B cell (primary cell): Measurements from ENCODE around the gene TTLL5. TPM values are rescaled to one million over a fixed set of nuclear protein-coding genes. Genes with fewer than 3 reads are reported as not detected.

Experiments
- ATAC-seq: fragments of 200-7000 bp; cut with Tn5 transposase; one replicate; pipeline ENCODE4 v1.10.0; 2021; ENCODE audit warnings: low read depth, mild to moderate bottlenecking, moderate number of reproducible peaks, moderate library complexity
- CTCF ChIA-PET: fragments of 350-600 bp; sonication (Branson Sonifier 250); formaldehyde crosslinking; loops from one replicate; lab custom pipeline; 2021; ENCODE audit warnings: antibody characterized with exemption, inconsistent platforms; lab: Charles Lee
- POLR2A ChIA-PET: fragments of 350-600 bp; sonication (Branson Sonifier 250); formaldehyde crosslinking; loops from one replicate; lab custom pipeline; 2021; ENCODE audit warnings: antibody characterized with exemption; lab: Charles Lee
- DNase-seq: peaks from one replicate; pipeline ENCODE4 v3.0.0; 2013
- H2AFZ ChIP-seq: 2 replicates; pipeline ENCODE4 v1.6.1; 2012; ENCODE audit warnings: mild to moderate bottlenecking, low read depth, low read length; ENCODE audit not compliant: insufficient read depth, poor library complexity, severe bottlenecking
- H3K27ac ChIP-seq, 2 donors: 1 replicate in 1 of 2; 2 replicates in 1 of 2; pipeline ENCODE4 v1.5.1; 2012 to 2013; ENCODE audit warnings: low read length in 2 of 2, mild to moderate bottlenecking in 2 of 2, moderate library complexity in 1 of 2
- H3K27me3 ChIP-seq, 4 experiments: fragments of 200-600 bp in 1 of 4; sonication (generic) in 1 of 4; replicated peaks in 1 of 4; 1 replicate in 2 of 4; 2 replicates in 2 of 4; pipeline versions ENCODE4 v1.6.1 to v1.7.0; 2013 to 2016; ENCODE audit warnings: low read length in 3 of 4, mild to moderate bottlenecking in 2 of 4, mixed read lengths in 1 of 4, moderate library complexity in 1 of 4; ENCODE audit not compliant: insufficient read depth in 4 of 4, control insufficient read depth in 3 of 4; ENCODE audit errors: control extremely low read depth in 1 of 4
- H3K36me3 ChIP-seq, 2 experiments: replicated peaks in 1 of 2; 1 replicate in 1 of 2; 2 replicates in 1 of 2; pipeline versions ENCODE4 v1.6.1 to v1.7.1; 2013; ENCODE audit warnings: low read length in 1 of 2; ENCODE audit not compliant: insufficient read depth in 2 of 2, control insufficient read depth in 1 of 2; ENCODE audit errors: control extremely low read depth in 1 of 2, extremely low read depth in 1 of 2
- H3K4me1 ChIP-seq, 2 donors: fragments of 200-600 bp in 1 of 2; sonication (generic) in 1 of 2; 1 replicate in 1 of 2; 2 replicates in 1 of 2; pipeline versions ENCODE4 v1.5.1 to v1.6.1; 2013 to 2017; ENCODE audit warnings: low read length in 2 of 2; ENCODE audit not compliant: control insufficient read depth in 2 of 2, insufficient read depth in 2 of 2
- H3K4me2 ChIP-seq: replicated peaks from 2 replicates; pipeline ENCODE3; 2012; ENCODE audit warnings: mild to moderate bottlenecking, low read depth, low read length; ENCODE audit not compliant: poor library complexity, severe bottlenecking
- H3K4me3 ChIP-seq, 5 experiments: fragments of 200-600 bp in 1 of 5; sonication (generic) in 1 of 5; 1 replicate in 3 of 5; 2 replicates in 2 of 5; pipeline versions ENCODE4 v1.5.1 to v1.7.0; 2011 to 2016; ENCODE audit warnings: low read length in 4 of 5, mild to moderate bottlenecking in 4 of 5, low read depth in 2 of 5, control low read depth in 1 of 5, moderate library complexity in 1 of 5; ENCODE audit not compliant: insufficient read depth in 1 of 5; ENCODE audit errors: control extremely low read depth in 1 of 5, extremely low read depth in 1 of 5
- H3K79me2 ChIP-seq: fragments of 200-600 bp; sonication (generic); one replicate; pipeline ENCODE4 v1.6.0; 2016; ENCODE audit warnings: low read length; ENCODE audit not compliant: control insufficient read depth, insufficient read depth
- H3K9ac ChIP-seq: fragments of 200-600 bp; sonication (generic); 2 replicates; pipeline ENCODE4 v1.6.1; 2017; ENCODE audit warnings: mild to moderate bottlenecking, low read length, moderate library complexity
- H3K9me3 ChIP-seq, 3 donors: one replicate each; pipeline versions ENCODE4 v1.6.1 to v1.7.1; 2013; ENCODE audit warnings: low read length in 2 of 3; ENCODE audit not compliant: control insufficient read depth in 2 of 3, insufficient read depth in 1 of 3; ENCODE audit errors: control extremely low read depth in 1 of 3
- H4K20me1 ChIP-seq: 2 replicates; pipeline ENCODE4 v1.6.0; 2012; ENCODE audit warnings: mild to moderate bottlenecking, low read length; ENCODE audit not compliant: insufficient read depth, control insufficient read depth, poor library complexity, severe bottlenecking
- H3K27ac Mint-ChIP-seq: one replicate; pipeline ENCODE4 v1.8.0; 2021; ENCODE audit warnings: mixed read lengths
- H3K27me3 Mint-ChIP-seq: one replicate; pipeline ENCODE4 v1.8.0; 2021; ENCODE audit warnings: mixed read lengths
- H3K4me1 Mint-ChIP-seq: one replicate; pipeline ENCODE4 v1.8.0; 2021; ENCODE audit warnings: mixed read lengths
- H3K4me3 Mint-ChIP-seq: one replicate; pipeline ENCODE4 v1.8.0; 2021; ENCODE audit warnings: mixed read lengths
- H3K9me3 Mint-ChIP-seq: one replicate; pipeline ENCODE4 v1.8.0; 2022; ENCODE audit warnings: mixed read lengths; ENCODE audit not compliant: insufficient read depth
- CTCF ChIP-seq: fragments of 200-600 bp; IDR thresholded peaks from one replicate; pipeline ENCODE4 v1.8.0; 2022; ENCODE audit warnings: antibody characterized with exemption, mild to moderate bottlenecking
- EZH2 ChIP-seq: IDR thresholded peaks from 2 replicates; pipeline ENCODE4 v1.6.1; 2012; ENCODE audit warnings: borderline replicate concordance, low read depth, mild to moderate bottlenecking, moderate library complexity, low read length; ENCODE audit not compliant: insufficient read depth, poor library complexity, severe bottlenecking
- WGBS: methylation state at CpG from one replicate; pipeline ENCODE4 v1.1.5; 2013; ENCODE audit warnings: missing lambda C conversion rate; ENCODE audit not compliant: insufficient coverage; 5-methylcytosine and 5-hydroxymethylcytosine counted together
- intact Hi-C: fragments of 100-400 bp; cut with micrococcal nuclease; formaldehyde crosslinking; loops from one replicate; pipeline ENCODE4 v1.10.0; 2022
- polyA plus RNA-seq: library from polyadenylated mRNA; depleted of rRNA; stranded (reverse); fragments of >200 nt; gene quantifications from 2 replicates; pipeline ENCODE4 v1.2.3, GENCODE V29; 2012
- total RNA-seq, 2 donors: library from RNA; stranded (reverse); fragments of 120-200 nt in 1 of 2; gene quantifications; 1 replicate in 1 of 2; 2 replicates in 1 of 2; pipeline versions ENCODE4 v1.2.3 to v1.2.4, GENCODE V29; 2013 to 2022

Gene TTLL5
- total and polyA plus RNA-seq, 2 donors (not counting 1 experiment from before 2014, with no cell fraction given) = 10.9 to 50.9 TPM

DNA sequence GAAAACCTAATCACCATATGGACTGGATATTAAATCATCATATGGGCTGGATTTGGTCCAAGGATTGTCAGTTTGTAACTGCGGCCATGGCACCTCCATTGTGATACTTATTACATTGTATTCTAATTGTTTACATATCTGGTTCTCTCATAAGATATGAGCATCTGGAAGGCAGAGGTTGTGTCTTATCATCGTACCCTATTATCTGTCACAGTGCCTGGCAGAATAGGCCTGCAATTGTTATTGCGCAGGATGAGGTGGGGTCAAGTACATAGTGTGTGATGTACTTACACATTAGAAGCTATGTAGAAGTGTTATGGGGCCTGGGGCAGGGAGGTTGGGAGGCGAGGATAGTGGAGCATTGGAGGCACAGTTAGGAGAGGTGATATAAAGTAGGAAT lies 329.3 kb downstream of the TTLL5 start:
- Histone ChIP-seq H3K27ac (no peak overlapping the region), H2AFZ (no peak overlapping the region), H3K79me2 (peaks cover 6% of the 10 kb centered on the region), H3K27me3 (no peaks in the 10 kb centered on the region), H3K4me2 (no peak overlapping the region), H3K9ac (no peak overlapping the region), H3K4me1 (peaks cover 9 to 14% of the 10 kb centered on the region in 2 donors), H3K4me3 (no peak overlapping the region), H3K9me3 (no peaks in the 10 kb centered on the region), H3K36me3 (no peaks in the 10 kb centered on the region), H4K20me1 (no peaks in the 10 kb centered on the region)
- CTCF ChIA-PET = interaction anchor here (0.6 to 2.2 kb wide), 3 partner anchors 84 to 281 kb away, joined by 3 to 7 read pairs (median 3); no protein-coding TSS in a partner anchor
- H3K4me1 Mint-ChIP-seq = peaks cover 18% of the 10 kb centered on the region
- H3K27me3 Mint-ChIP-seq = no peaks in the 10 kb centered on the region
- 95% methylated on average over 2 of the region's 4 CpGs for WGBS
- H3K27ac Mint-ChIP-seq = no peak overlapping the region
- ATAC-seq = no peak
- TF ChIP-seq CTCF = no peak
- no peak for TF ChIP-seq EZH2
- no peak overlapping the region for H3K4me3 Mint-ChIP-seq
- POLR2A ChIA-PET = no interaction called here
- intact Hi-C loops = no loop called here
- DNase-seq = no peak
- H3K9me3 Mint-ChIP-seq = no peaks in the 10 kb centered on the region

- Histone ChIP-seq H3K79me2 (no peaks in the 10 kb centered on the region), H3K36me3 (peaks cover 0 to 9% of the 10 kb centered on the region in 2 experiments), H3K27ac (no peak overlapping the region), H3K4me2 (no peak overlapping the region), H3K27me3 (no peaks in the 10 kb centered on the region), H3K4me1 (peaks cover 0 to 3% of the 10 kb centered on the region in 2 donors), H4K20me1 (no peaks in the 10 kb centered on the region), H3K9me3 (no peaks in the 10 kb centered on the region), H3K9ac (no peak overlapping the region), H2AFZ (no peak overlapping the region), H3K4me3 (no peak overlapping the region)
- Mint-ChIP-seq H3K27ac (no peak overlapping the region), H3K4me1 (peaks cover 7% of the 10 kb centered on the region), H3K9me3 (no peaks in the 10 kb centered on the region), H3K27me3 (no peaks in the 10 kb centered on the region), H3K4me3 (no peak overlapping the region)
- intact Hi-C loops = no loop called here
- DNase-seq (no peak), ATAC-seq (no peak)
- TF ChIP-seq CTCF (no peak), EZH2 (no peak)
- ChIA-PET POLR2A (no interaction called here), CTCF (no interaction called here)
- 100% methylated on average over 1 of the region's 4 CpGs for WGBS
These were observed 330.7 kb downstream of the TTLL5 start for GRCh38 chr14:75991753-75992152.
